CD4-positive, alpha-beta T cell treated with Interleukin-10 for 1 hour (primary cell): Measurements from ENCODE around the gene SLC41A3.
"Not testable (repeated sequence)": the region's sequence is repeated elsewhere in the genome, so short reads cannot be mapped to it uniquely, and the experiment has no call there.

Experiments
- DNase-seq: peaks from one replicate; pipeline ENCODE4 v3.0.0-alpha.2; 2020

SLC41A3 gene

GRCh38 chr3:125975245-125976002, 108.5 kb downstream of the SLC41A3 start:
- not testable (repeated sequence) for DNase-seq

GRCh38 chr3:125971997-125972944, 111.7 kb downstream of the SLC41A3 start:
- peak; percentile 52 for DNase-seq

DNA sequence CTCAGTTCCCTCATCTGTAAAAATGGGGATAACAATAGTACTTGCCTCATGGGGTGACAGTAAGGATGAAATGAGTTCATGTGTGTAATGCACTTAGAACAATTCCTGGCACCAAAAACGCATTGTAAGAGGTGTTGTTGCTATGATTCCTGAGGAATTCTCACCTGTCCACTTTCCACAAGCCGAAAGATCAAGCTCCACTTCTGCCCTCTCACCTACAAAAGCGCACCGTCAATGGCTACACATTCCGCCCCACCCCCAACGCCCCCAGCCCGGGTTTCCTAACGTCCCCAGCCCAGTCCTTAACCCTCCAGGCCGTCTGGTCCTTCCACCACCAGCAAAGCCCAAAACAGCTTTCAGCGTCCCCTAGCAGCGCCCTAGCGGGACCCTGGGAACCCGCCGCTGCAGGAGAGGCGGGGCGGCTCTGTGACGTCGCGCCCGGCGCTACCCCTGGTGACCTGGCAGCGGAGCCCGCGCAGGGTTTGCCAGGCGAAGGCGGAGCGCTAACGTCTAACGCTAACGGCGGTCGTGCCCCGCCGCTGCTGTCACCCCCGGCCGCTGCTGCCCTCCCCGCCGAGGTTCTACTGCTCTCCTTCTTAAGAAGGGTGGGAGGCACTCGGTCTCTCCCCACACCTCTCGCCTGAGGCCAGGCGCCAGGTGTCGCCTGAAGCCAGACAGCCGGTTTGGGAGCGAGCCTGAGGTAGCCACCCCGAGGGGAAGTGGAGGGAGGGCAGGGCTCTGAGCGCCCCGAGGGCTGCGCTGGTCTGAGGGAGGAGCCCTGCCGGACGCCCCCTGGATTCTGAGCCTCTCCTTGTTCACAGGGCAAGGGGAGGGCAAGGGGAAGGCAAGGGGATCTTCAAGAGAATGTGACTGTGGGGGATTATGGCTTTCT, 115.0 kb downstream of the SLC41A3 start, which contains the start of gene ROPN1B:
TSS of gene ROPN1B (plus strand) at position 478 of the 892 bp plus-strand sequence. CDS start 2,877 bp downstream, outside the sequence.
- not testable (repeated sequence) for DNase-seq

DNA sequence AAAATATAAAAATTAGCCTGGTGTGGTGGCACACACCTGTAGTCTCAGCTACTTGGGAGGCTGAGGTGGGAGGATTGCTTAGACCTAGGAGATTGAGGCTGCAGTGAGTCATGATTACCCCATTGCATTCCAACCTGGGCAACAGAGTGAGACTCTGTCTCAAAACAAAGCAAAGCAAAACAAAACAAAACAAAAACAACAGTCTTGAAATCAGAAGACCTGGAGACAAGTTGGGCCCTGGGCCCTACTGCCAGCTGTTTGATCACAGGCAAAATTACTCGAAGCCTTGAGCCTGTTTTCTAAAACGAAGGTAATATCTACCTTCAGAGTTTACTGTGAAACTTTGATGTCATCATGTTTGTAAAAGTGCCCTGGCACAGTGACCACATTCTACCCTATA, 115.8 kb downstream of the SLC41A3 start:
- DNase-seq = not testable (repeated sequence)

GRCh38 chr3:125967156-125967555, 116.8 kb downstream of the SLC41A3 start:
- DNase-seq = no peak

GRCh38 chr3:125965505-125965904, 118.4 kb downstream of the SLC41A3 start:
- no peak for DNase-seq

DNA sequence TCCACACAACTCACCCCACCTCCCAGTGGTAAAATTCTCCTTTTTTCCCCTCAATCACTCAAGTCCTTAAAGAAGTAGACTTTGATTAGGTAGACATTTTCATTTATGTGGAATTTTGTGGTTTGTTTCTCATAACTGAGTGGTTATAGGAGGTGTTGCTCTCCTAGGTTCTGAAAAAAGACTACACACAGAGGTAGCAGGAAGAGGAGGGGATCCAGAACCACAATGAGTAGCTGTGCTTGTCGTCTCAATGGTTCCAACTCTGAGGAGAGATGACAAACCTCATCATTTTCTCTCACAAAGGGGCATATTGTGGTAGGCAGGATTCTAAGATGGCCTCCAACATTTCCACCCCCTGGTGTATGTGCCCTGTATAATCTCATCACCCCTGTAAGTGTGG, 120.1 kb downstream of the SLC41A3 start:
- not testable (repeated sequence) for DNase-seq

DNA sequence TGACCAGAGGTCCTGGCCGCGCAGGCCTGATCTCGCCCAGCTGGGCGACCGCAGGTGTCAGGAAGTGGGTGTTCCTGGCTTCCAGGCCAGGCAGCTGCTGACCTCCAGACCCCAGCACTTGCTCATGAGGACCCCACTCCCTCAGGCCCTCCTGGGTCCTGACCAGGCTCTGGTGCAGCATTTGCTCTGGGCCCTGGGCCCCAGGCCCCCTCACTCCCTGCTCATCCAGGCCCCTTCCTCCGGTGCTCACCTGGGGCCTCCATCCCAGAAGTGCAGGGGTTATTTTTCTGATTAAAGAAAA, 122.7 kb downstream of the SLC41A3 start:
- no peak for DNase-seq

GRCh38 chr3:125960456-125961288, 123.3 kb downstream of the SLC41A3 start:
- no peak for DNase-seq

DNA sequence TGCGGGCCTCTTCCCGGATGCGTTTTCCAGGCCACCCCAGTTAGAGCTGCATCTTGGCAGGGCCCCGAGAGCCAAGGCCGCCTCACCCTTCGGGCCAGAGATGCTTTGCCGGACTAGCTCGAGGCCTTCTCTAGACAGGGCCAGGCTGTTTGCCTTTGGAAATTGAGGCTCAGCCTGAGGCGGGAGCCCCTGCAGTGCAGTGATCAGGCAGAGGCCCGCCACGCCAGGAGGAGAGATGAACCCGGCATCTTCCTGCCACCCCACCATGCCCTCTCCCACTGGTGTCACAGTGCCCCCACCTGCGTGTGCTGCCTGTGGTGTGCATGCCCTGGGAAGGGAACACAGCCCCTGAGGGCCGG, 123.9 kb downstream of the SLC41A3 start:
- DNase-seq = no peak

DNA sequence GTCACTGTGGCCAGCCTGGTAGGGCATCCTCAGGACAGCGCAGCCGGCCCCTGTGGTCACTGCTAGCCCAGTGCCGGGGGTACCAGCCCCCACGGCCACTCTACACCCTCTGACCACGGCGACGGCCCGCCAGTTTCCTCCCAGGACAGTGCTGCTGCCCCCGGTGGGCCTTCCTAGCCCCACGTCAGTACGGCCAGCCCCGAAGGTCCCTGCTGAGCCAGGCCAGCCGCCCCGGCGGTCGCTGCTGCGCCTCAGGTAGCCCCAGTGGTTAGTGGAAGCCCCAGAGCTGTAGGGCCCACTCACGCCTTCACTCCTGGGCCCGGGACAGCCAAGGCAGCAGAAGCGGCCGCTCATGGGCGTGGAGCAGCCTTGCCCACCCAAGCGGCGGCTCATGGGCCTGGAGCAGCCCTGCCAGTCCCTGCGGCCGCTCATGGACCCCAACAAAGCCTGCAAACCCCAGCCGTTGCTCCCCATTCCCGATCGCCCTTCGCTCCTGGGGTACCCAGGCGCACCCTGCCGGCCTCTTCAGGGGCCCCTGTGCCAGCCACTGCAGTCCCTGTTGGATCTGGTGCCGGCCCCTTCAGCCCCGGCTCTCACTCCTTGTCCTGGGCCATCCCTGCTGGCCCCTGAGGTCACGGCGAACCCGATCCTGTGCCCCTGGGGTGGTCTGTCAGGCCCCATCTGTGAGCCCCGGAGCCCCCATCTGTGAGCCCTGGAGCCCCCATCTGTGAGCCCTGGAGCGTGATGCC, 124.4 kb downstream of the SLC41A3 start:
- DNase-seq = no peak

- DNase-seq = no peak
Observed at GRCh38 chr3:125958511-125959316, 125.2 kb downstream of the SLC41A3 start.

GRCh38 chr3:125957674-125958510, 126.0 kb downstream of the SLC41A3 start:
- no peak for DNase-seq

DNA sequence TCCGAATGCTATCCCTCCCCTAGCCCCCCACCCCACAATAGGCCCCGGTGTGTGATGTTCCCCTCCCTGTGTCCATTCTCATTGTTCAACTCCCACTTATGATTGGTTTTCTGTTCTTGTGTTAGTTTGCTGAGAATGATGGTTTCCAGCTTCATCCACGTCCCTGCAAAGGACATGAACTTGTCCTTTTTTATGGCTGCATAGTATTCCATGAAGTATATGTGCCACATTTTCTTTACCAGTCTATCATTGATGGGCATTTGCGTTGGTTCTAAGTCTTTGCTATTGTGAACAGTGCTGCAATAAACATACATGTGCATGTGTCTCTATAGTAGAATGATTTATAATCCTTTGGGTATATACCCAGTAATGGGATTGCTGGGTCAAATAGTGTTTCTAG, 126.9 kb downstream of the SLC41A3 start:
- not testable (repeated sequence) for DNase-seq
